Smooth muscle cell (in vitro differentiated cells): ENCODE results near the gene MED12L. TPM values are rescaled to one million over a fixed set of nuclear protein-coding genes. Genes with fewer than 3 reads are reported as not detected.

Experiments used
- DNase-seq: peaks from one replicate; lab custom pipeline; 2025; ENCODE audit not compliant: unreplicated experiment; lab: John Stamatoyannopoulos, UW
- H2AFZ ChIP-seq: fragments of 200-600 bp; sonication (generic); 2 replicates; pipeline ENCODE4 v1.6.0; 2016; ENCODE audit warnings: antibody characterized with exemption, low read depth, mild to moderate bottlenecking
- H3F3A ChIP-seq: fragments of 200-600 bp; sonication (generic); 2 replicates; pipeline ENCODE4 v1.6.0; 2017; ENCODE audit warnings: antibody characterized with exemption, low read depth
- H3K27ac ChIP-seq: fragments of 200-600 bp; sonication (generic); 2 replicates; pipeline ENCODE4 v1.5.1; 2016; ENCODE audit warnings: low read depth, mild to moderate bottlenecking
- H3K27me3 ChIP-seq: fragments of 200-600 bp; sonication (generic); 2 replicates; pipeline ENCODE4 v1.6.1; 2016; ENCODE audit warnings: low read depth, mild to moderate bottlenecking
- H3K36me3 ChIP-seq: fragments of 200-600 bp; sonication (generic); 2 replicates; pipeline ENCODE4 v1.5.1; 2016; ENCODE audit warnings: low read depth
- H3K4me1 ChIP-seq: fragments of 200-600 bp; sonication (generic); 2 replicates; pipeline ENCODE4 v1.5.1; 2016; ENCODE audit warnings: low read depth
- H3K4me2 ChIP-seq: fragments of 200-600 bp; sonication (generic); 2 replicates; pipeline ENCODE4 v1.6.0; 2016; ENCODE audit warnings: mild to moderate bottlenecking
- H3K4me3 ChIP-seq: fragments of 200-600 bp; sonication (generic); 2 replicates; pipeline ENCODE4 v1.5.1; 2016; ENCODE audit warnings: mild to moderate bottlenecking
- H3K79me2 ChIP-seq: fragments of 200-600 bp; sonication (generic); 2 replicates; pipeline ENCODE4 v1.6.0; 2016; ENCODE audit warnings: low read depth, mild to moderate bottlenecking
- H3K9ac ChIP-seq: fragments of 200-600 bp; sonication (generic); 2 replicates; pipeline ENCODE4 v1.6.0; 2016; ENCODE audit warnings: low read depth
- H3K9me3 ChIP-seq: fragments of 200-600 bp; sonication (generic); replicated peaks from 2 replicates; pipeline ENCODE4 v1.5.1; 2016; ENCODE audit warnings: low read depth
- H4K20me1 ChIP-seq: fragments of 200-600 bp; sonication (generic); 2 replicates; pipeline ENCODE4 v1.6.0; 2016; ENCODE audit warnings: low read depth
- WGBS: methylation state at CpG from one replicate; pipeline ENCODE4 v1.1.7; 2016; ENCODE audit warnings: low lambda C conversion rate; 5-methylcytosine and 5-hydroxymethylcytosine counted together
- polyA plus RNA-seq: library from polyadenylated mRNA; unstranded; fragments of >200 nt; fragmentation: Nextera tagmentation; extraction: Ambion mirVana; gene quantifications from 2 replicates; pipeline ENCODE4 v1.2.1, GENCODE V29; 2016
- total RNA-seq: library from RNA; depleted of rRNA; stranded (reverse); fragments of >200 nt; gene quantifications from 2 replicates; pipeline ENCODE4 v1.2.3, GENCODE V29; 2014
- TF ChIP-seq, protein P1 (sequence below): fragments of 200-600 bp; sonication (generic); IDR thresholded peaks from 2 replicates; pipeline ENCODE4 v1.5.1; 2017; ENCODE audit warnings: borderline replicate concordance, mild to moderate bottlenecking, antibody characterized with exemption; ENCODE audit not compliant: insufficient read depth, poor library complexity, severe bottlenecking

MED12L gene
- total and polyA plus RNA-seq, 2 experiments from 2014 or later, result 0.26 to 1.5 TPM

DNA sequence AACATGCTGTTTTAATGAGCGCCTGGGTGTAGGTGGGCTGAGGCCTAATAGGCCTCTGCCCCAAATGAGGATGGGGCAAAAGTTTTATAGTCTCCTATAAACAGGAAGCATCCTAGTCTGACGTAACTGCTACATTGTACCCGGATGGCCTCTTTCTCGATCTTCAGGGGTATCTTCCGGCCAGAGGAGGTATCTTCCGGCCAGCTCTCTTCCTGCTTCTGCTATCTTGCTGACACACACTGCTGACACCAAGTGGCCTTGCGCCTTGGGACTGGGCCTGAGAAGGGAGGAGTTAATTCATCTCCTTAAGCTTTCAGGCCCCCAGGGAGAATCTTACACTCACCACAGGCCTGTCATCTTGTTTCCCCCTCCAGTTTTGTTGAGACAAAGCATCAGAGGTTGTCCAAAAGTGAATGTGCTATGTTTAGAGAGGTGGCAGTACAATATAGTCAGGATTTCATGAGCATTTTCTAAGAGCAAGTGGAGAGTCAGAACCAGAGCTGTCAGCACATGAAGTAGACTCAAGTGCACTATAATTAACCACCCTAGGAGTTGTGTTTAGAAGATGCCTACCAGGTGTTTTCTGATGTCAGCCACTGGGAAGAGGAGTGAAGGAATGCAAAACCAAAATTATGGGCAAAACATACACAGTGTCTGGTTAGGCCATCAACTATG is 391.0 kb downstream of the MED12L start:
- 75% methylated on average over 7 of the region's 7 CpGs for WGBS
- Histone ChIP-seq H3K9me3 (no peaks in the 10 kb centered on the region), H3K4me2 (no peak overlapping the region), H4K20me1 (no peaks in the 10 kb centered on the region), H3K27me3 (no peaks in the 10 kb centered on the region), H3K4me1 (no peaks in the 10 kb centered on the region), H3K27ac (no peak overlapping the region), H2AFZ (peak overlapping the region; percentile 14), H3K9ac (no peak overlapping the region), H3F3A (no peaks in the 10 kb centered on the region), H3K36me3 (no peaks in the 10 kb centered on the region), H3K4me3 (no peak overlapping the region), H3K79me2 (no peaks in the 10 kb centered on the region)
- DNase-seq, result no peak
- TF ChIP-seq, protein P1, sequence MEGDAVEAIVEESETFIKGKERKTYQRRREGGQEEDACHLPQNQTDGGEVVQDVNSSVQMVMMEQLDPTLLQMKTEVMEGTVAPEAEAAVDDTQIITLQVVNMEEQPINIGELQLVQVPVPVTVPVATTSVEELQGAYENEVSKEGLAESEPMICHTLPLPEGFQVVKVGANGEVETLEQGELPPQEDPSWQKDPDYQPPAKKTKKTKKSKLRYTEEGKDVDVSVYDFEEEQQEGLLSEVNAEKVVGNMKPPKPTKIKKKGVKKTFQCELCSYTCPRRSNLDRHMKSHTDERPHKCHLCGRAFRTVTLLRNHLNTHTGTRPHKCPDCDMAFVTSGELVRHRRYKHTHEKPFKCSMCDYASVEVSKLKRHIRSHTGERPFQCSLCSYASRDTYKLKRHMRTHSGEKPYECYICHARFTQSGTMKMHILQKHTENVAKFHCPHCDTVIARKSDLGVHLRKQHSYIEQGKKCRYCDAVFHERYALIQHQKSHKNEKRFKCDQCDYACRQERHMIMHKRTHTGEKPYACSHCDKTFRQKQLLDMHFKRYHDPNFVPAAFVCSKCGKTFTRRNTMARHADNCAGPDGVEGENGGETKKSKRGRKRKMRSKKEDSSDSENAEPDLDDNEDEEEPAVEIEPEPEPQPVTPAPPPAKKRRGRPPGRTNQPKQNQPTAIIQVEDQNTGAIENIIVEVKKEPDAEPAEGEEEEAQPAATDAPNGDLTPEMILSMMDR, result no peak

DNA sequence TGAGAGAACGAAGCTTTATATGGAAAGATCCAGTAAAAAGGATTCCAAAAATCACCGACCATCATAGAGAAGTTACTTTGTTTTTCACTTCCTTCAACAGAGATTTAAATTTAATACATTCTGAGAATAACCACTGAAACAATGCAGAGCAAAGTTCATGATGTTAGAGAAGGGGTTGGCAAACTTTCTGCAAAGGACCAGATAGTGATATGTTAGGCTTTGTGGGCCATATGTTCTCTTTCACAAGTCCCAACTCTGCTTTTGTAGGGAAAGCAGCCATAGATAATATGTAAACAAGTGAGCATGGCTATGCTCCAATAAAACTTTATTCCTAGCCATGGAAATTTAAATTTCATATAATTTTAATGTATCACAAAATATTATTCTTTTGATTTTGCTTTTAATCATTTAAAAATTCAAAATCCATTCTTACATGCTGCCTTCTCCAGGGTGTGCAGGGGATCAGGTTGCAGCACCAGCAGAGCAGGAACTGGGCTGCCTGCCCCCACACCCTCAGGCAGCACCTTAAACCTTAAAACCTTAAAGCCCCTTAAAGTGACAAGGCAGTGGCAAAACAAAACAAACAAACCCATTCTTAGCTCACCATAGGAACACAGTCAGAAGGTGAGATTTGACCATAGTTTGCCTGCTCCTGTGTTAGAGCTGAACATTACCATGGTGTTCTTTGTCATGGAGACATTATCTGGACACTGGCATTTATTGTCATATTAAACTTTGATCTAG is 392.3 kb downstream of the MED12L start:
- TF ChIP-seq, protein P1, result no peak
- H3K36me3 ChIP-seq, result no peaks in the 10 kb centered on the region
- 63% methylated on average over 2 of the region's 2 CpGs for WGBS

DNA sequence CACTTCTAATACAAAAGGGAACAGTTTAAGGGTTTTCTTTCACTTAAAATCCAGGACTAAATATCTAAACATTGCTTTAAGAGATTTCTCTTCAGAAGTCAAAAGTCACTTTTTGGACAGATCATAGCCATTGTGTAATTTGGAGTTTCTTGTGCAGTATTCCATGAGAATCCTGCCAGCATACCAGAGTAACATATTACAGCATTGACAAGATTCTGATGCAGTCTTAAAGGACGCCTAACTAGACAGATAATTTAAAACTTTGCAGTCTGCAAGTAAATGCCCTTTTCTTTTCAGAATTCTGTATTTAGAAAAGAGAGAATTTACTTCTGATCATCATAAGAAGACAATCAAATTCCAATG is 392.9 kb downstream of the MED12L start:
- H3K79me2 ChIP-seq, result no peaks in the 10 kb centered on the region
- peaks cover 5% of the 10 kb centered on the region for H3K9me3 ChIP-seq
- no peak overlapping the region for H3K27ac ChIP-seq
- no peak overlapping the region for H3K4me3 ChIP-seq
- no peak overlapping the region for H3K9ac ChIP-seq
- no peaks in the 10 kb centered on the region for H3K27me3 ChIP-seq
- H4K20me1 ChIP-seq, result no peaks in the 10 kb centered on the region
- H3K36me3 ChIP-seq, result no peaks in the 10 kb centered on the region
- TF ChIP-seq, protein P1, result no peak
- H3K4me2 ChIP-seq, result no peak overlapping the region
- H3F3A ChIP-seq, result no peaks in the 10 kb centered on the region
- DNase-seq, result no peak
- no peak overlapping the region for H2AFZ ChIP-seq
- no peaks in the 10 kb centered on the region for H3K4me1 ChIP-seq
- 5% methylated on average over 1 of the region's 1 CpG for WGBS

More for the DNA sequence above, 392.3 kb downstream of the MED12L start:
- no peaks in the 10 kb centered on the region for H4K20me1 ChIP-seq
- no peak overlapping the region for H3K4me2 ChIP-seq
- H3K27ac ChIP-seq, result no peak overlapping the region
- H3K9ac ChIP-seq, result no peak overlapping the region
- no peak overlapping the region for H3K4me3 ChIP-seq
- no peaks in the 10 kb centered on the region for H3K79me2 ChIP-seq
- H3K4me1 ChIP-seq, result no peaks in the 10 kb centered on the region
- no peaks in the 10 kb centered on the region for H3F3A ChIP-seq
- H3K9me3 ChIP-seq, result peaks cover 5% of the 10 kb centered on the region
- H2AFZ ChIP-seq, result no peak overlapping the region
- no peaks in the 10 kb centered on the region for H3K27me3 ChIP-seq
- no peak for DNase-seq
